Endodermal cell (in vitro differentiated cells): ENCODE results near the gene NHERF1. TPM values are rescaled to one million over a fixed set of nuclear protein-coding genes. Genes with fewer than 3 reads are reported as not detected.

Experiments
- DNase-seq: peaks from one replicate; pipeline ENCODE4 v3.0.0-alpha.2; 2017
- H3K27ac ChIP-seq: 2 replicates; pipeline ENCODE4 v1.5.1; 2013; ENCODE audit warnings: mild to moderate bottlenecking, low read depth, low read length, moderate library complexity
- H3K27me3 ChIP-seq: 2 replicates; pipeline ENCODE4 v1.6.1; 2013; ENCODE audit warnings: mild to moderate bottlenecking, low read length, moderate library complexity; ENCODE audit not compliant: insufficient read depth, control insufficient read depth, poor library complexity, severe bottlenecking
- H3K36me3 ChIP-seq: 2 replicates; pipeline ENCODE4 v1.7.0; 2013; ENCODE audit warnings: mild to moderate bottlenecking, low read length, moderate library complexity; ENCODE audit not compliant: control insufficient read depth, insufficient read depth
- H3K4me1 ChIP-seq: one replicate; pipeline ENCODE4 v1.7.0; 2013; ENCODE audit warnings: low read length; ENCODE audit not compliant: control insufficient read depth, insufficient read depth
- H3K4me3 ChIP-seq: 2 replicates; pipeline ENCODE4 v1.5.1; 2013; ENCODE audit warnings: mild to moderate bottlenecking, low read length, moderate library complexity
- H3K9ac ChIP-seq: 2 replicates; pipeline ENCODE4 v1.6.1; 2013; ENCODE audit warnings: mild to moderate bottlenecking, low read length, moderate library complexity; ENCODE audit not compliant: poor library complexity, severe bottlenecking; ENCODE audit errors: extremely low read depth
- H3K9me3 ChIP-seq: 2 replicates; pipeline ENCODE4 v1.6.1; 2013; ENCODE audit warnings: mild to moderate bottlenecking, low read length, moderate library complexity; ENCODE audit not compliant: control insufficient read depth
- H3K27ac Mint-ChIP-seq: 2 replicates; pipeline ENCODE4 v1.8.0; 2020; ENCODE audit warnings: mixed read lengths
- H3K27me3 Mint-ChIP-seq: 2 replicates; pipeline ENCODE4 v1.8.0; 2021; ENCODE audit warnings: mild to moderate bottlenecking, mixed read lengths; ENCODE audit not compliant: insufficient read depth
- H3K36me3 Mint-ChIP-seq: 2 replicates; pipeline ENCODE4 v1.8.0; 2020; ENCODE audit warnings: low read depth, mixed read lengths
- H3K4me1 Mint-ChIP-seq: 2 replicates; pipeline ENCODE4 v1.8.0; 2020; ENCODE audit warnings: mixed read lengths
- H3K4me3 Mint-ChIP-seq: 2 replicates; pipeline ENCODE4 v1.8.0; 2020; ENCODE audit warnings: mild to moderate bottlenecking, moderate library complexity, mixed read lengths
- H3K9me3 Mint-ChIP-seq: 2 replicates; pipeline ENCODE4 v1.8.0; 2020; ENCODE audit warnings: mild to moderate bottlenecking, mixed read lengths
- CTCF ChIP-seq: fragments of 200-600 bp; sonication (generic); conservative IDR thresholded peaks from 2 replicates; pipeline ENCODE4 v1.5.0; 2021; ENCODE audit warnings: antibody characterized with exemption, mild to moderate bottlenecking
- WGBS, 2 experiments: methylation state at CpG; one replicate each; pipeline versions ENCODE4 v1.1.5 to v1.1.7; 2013; ENCODE audit warnings: missing lambda C conversion rate in 2 of 2, mixed read lengths in 1 of 2; ENCODE audit not compliant: insufficient coverage in 1 of 2, insufficient read length in 1 of 2; 5-methylcytosine and 5-hydroxymethylcytosine counted together
- total RNA-seq, 2 donors: library from RNA; stranded (reverse); fragmentation: NEBNext Ultra II Directional in 1 of 2; extraction: Animal tissue kit (Norgen Biotek cat#: 25700) in 1 of 2; gene quantifications; 2 replicates in 1 of 2; 3 replicates in 1 of 2; pipeline ENCODE4 v1.2.1, GENCODE V29; 2021

Gene NHERF1
- total RNA-seq, 2 donors from 2014 or later: 116 to 138 TPM

- H3K4me1 Mint-ChIP-seq: peaks cover 3% of the 10 kb centered on the region
- H3K27ac Mint-ChIP-seq: peak overlapping the region; percentile 4
- no peaks in the 10 kb centered on the region for H3K9me3 Mint-ChIP-seq
- no peaks in the 10 kb centered on the region for H3K9me3 ChIP-seq
- no peak overlapping the region for H3K4me3 ChIP-seq
- TF ChIP-seq CTCF: peak; percentile 90
- no peaks in the 10 kb centered on the region for H3K27me3 Mint-ChIP-seq
- H3K36me3 ChIP-seq: peaks cover 76% of the 10 kb centered on the region
- peaks cover 54% of the 10 kb centered on the region for H3K36me3 Mint-ChIP-seq
- H3K4me1 ChIP-seq: no peaks in the 10 kb centered on the region
- no peaks in the 10 kb centered on the region for H3K27me3 ChIP-seq
- H3K27ac ChIP-seq: no peak overlapping the region
- 71 to 75% methylated on average over 14 to 16 of the region's 16 CpGs for WGBS, 2 experiments
- peak; percentile 96 for DNase-seq
- no peak overlapping the region for H3K4me3 Mint-ChIP-seq
- H3K9ac ChIP-seq: no peak overlapping the region
Observed at GRCh38 chr17:74770498-74771318, 22.3 kb downstream of the NHERF1 start.

GRCh38 chr17:74771319-74771914, 23.0 kb downstream of the NHERF1 start:
- no peak for DNase-seq
- TF ChIP-seq CTCF: no peak
- Histone ChIP-seq H3K36me3 (peaks cover 69% of the 10 kb centered on the region), H3K27ac (no peak overlapping the region), H3K27me3 (no peaks in the 10 kb centered on the region), H3K9me3 (no peaks in the 10 kb centered on the region), H3K4me1 (no peaks in the 10 kb centered on the region), H3K9ac (no peak overlapping the region), H3K4me3 (no peak overlapping the region)
- Mint-ChIP-seq H3K27ac (no peak overlapping the region), H3K4me1 (peaks cover 3% of the 10 kb centered on the region), H3K9me3 (no peaks in the 10 kb centered on the region), H3K36me3 (peaks cover 50% of the 10 kb centered on the region), H3K4me3 (no peak overlapping the region), H3K27me3 (no peaks in the 10 kb centered on the region)
- 91 to 94% methylated on average over 2 to 9 of the region's 9 CpGs for WGBS, 2 experiments

- H3K4me3 Mint-ChIP-seq: no peak overlapping the region
- Histone ChIP-seq H3K36me3 (peaks cover 63% of the 10 kb centered on the region), H3K9ac (no peak overlapping the region), H3K27me3 (no peaks in the 10 kb centered on the region), H3K27ac (no peak overlapping the region), H3K9me3 (no peaks in the 10 kb centered on the region), H3K4me3 (no peak overlapping the region), H3K4me1 (no peaks in the 10 kb centered on the region)
- TF ChIP-seq CTCF: no peak
- no peaks in the 10 kb centered on the region for H3K9me3 Mint-ChIP-seq
- H3K36me3 Mint-ChIP-seq: peaks cover 47% of the 10 kb centered on the region
- WGBS, 2 experiments: 94 to 96% methylated on average over 9 to 13 of the region's 13 CpGs
- no peak overlapping the region for H3K27ac Mint-ChIP-seq
- H3K4me1 Mint-ChIP-seq: peaks cover 7% of the 10 kb centered on the region
- no peak for DNase-seq
- no peaks in the 10 kb centered on the region for H3K27me3 Mint-ChIP-seq
Observed at GRCh38 chr17:74772053-74772452, 23.6 kb downstream of the NHERF1 start.
